GM19372 (cell line): ENCODE measurements around the gene CAPZB.
"Not testable (repeated sequence)": the region's sequence is repeated elsewhere in the genome, so short reads cannot be mapped to it uniquely, and the experiment has no call there.

ENCODE experiments used
- ATAC-seq: cut with Tn5 transposase; IDR thresholded peaks from one replicate; pipeline ENCODE4 v1.9.1; 2021; ENCODE audit warnings: mild to moderate bottlenecking, low read depth, moderate library complexity; ENCODE audit not compliant: unreplicated experiment

Gene CAPZB

DNA sequence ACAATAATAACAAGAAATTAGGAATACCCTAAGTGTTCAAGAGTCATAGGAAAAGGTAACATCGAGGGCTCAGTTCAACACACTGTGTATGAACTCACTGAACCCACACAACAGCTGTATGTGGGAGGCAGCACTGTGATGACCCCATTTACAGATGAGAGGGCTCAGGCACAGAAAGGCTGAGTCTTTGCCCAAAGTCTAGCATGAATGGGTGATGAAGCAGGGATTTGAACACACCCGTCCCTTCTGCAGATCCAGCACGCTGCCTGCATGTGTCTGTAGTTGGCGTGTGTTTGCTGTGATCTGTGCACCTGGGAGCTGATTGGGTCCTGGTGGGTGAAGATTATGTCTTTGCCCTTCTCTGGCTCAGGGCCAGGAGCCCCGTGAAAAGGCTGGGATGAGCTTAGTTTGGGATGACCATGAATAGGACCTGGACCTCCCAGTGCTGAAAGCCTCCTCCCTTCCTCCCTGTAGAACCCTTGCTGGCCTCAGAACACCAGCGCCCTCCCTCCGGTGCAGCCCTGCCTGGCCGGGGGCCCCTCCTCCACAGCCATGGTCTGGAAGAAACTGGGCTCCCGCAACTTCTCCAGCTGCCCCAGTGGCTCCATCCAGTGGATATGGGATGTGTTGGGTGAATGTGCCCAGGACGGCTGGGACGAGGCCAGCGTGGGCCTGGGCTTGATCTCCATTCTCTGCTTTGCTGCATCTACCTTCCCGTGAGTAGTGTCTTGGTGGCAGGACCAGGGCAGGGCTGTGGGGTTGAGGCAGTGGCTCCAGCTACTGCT lies 168.0 kb downstream of the CAPZB start:
- ATAC-seq, result no peak

DNA sequence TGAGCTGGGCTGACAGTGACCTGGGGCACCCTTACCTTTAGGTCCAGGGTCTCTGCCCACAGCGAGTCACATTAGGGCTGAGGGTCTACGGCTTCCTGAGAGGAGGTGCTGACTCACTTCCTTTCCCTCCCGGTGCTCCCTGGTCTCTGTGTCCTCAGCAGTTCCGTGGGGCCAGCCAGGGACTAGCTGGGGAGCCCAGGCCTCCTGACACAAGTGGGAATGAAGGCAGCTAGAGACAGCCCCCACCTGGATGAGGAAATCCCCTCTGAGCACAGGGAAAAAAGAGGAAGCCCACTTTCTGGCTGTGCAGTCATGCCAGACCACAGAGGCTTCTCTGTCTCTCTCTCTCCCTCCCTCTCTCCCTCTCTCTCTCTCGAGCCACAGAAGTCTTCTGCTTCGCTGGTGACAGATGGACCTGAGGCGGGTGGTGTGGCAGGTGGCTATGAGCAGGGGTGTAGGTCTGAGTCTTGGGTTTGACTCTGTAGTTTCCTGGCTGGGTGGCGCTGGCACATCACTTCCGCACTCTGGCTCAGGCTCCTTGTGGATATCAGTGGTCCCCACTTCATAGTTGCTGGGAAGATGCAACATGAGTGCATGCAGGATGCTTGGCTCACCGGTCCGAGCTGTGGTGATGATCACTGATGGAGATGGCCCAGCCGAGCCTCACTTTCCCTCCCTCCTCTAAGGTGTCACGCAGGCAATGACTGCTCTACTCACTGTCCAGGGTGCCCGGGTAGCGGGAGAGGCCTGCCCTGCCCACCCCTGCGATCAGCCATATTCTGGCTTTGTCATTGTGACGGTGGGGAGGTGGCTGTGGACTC lies 169.8 kb downstream of the CAPZB start:
- no peak for ATAC-seq

DNA sequence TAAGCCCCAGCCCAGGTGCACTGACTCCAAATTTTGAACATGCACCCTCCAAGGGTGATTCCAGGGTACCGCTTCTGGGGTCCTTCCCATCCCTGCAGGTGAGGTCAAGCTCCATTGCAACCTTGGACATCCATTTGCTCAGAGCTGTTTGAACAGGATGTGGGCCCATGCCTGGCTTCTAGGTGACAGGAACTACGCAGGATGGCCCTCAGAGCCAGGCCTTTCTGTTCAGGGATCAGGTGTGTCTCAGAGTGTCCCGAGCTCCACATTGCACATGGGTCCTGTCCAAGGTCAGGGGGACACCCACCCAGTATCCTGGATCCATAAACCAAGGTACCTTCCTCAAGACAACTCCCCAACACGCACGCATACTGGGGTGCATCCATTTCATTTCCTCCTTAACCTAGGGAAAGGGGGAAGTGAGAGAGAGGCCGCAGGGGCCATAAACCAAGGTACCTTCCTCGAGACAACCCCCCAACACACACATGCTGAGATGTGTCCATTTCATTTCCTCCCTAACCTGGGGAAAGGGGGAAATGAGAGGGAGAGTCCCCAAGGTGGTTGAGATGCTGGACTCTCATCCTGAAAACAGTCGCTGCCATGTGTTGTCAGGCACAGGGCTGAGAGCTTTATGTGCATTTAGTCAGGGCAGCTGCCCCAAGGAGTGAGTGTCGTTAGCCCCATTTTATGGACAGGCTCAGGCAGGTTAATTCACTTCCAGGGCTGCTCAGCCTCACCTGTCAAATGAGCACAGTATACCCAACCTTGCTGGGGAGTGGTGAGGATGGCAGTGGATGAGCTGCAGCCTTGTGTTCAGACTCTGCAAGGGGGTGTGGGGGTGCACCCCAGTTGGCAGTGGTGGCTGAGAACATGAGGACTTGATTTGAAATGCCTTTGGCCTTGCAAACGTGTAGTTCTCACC lies 171.1 kb downstream of the CAPZB start:
- no peak for ATAC-seq

DNA sequence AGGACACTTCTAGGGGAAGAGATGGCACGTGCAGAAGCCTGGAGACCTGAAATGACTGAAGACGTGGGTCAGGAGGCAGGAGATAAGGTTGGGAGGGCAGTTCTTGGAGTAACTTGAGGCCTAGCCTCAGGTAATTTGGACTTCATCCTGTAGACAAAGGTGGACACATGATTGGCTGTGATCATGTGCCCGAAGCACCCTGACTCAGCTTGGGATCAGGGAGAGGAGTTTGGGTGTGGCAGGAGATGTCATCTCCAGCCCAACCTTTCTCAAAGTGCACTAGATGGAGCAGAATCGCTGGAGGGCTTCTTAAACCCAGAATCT lies 171.7 kb downstream of the CAPZB start:
- no peak for ATAC-seq

DNA sequence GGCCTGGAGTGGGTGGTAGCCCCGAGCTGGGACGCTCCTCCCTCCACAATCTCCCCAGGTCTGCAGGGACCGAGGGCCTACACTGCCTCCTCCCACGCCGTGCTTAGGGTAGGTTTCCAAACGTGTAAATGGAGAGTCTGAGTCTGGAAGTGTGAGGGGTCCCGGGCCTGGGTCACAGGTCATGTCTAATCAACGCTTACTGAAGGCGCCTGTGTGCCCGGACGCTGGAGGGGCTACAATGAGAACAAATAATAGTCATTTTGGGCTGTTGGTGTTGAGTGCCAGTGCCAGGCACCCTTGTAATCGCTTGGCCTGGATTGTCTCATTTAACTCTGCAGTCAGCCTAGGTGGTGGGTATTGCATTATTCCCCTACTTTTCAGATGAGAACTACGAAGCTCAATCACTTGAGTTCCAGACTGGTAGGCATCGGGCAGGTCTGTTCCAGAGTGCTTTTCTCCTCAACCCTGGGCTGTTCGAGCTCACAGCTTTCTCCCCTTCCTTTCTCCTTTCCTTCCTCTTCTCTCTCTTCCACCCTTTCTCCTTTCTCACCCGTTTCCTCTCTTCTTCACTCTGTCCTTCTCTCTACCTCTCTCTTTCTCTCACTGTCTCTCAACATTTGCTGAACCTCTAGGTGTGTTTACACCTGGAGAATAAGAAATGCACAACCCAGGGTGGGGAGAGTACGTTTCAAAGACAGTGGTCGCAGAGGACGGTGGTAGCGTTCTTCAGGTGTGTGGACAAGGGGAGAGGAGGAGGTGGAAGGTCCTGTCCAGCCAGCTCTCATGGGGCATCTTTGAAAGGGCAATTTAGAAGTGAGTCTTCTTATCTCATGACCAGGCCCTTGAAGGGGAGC lies 172.3 kb downstream of the CAPZB start:
- no peak for ATAC-seq

DNA sequence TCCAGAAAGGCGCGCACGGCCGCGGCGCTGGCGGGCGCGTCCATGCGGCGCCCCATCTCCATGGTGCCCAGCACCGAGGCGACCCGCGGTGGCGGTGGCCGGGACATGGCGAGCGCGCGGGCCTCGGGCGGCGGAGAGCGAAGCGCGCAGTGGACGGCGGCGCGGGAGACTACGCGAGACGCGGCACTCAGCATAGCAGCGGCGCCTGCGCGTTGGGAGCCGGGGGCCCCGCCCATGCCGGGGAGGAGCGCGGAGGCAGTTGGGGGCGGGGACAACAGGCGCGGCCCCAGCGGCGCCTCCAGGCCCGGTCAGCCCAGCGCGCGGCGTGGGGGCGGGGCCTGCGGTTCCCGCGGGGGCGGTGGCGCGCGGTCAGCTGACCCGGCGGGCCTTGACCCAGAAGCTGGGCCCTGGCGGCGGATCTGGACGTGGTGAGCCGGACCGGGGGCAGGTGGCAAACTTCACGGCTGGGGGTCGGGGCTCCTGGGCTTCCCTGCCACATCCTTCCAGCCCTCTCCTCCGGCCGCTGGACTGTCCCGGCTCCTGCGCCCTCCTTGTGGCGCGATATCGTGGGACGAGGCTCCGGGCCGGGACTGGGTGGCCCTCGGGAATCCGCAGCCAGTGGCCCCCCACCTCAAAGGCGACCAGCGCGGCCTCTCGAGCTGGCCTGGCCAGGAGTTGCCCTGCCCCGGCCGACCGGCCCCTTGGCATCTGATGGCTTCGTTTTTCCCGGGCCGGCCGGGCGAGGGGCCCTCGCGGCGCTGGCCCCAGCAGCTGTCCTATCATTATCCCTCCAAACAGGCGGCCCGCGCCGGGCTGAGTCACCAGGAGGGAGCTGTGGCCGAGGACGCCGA lies 173.2 kb downstream of the CAPZB start, which contains the start of the genes AKR7A2 and SLC66A1:
AKR7A2 (minus strand) TSS at position 214 of the 851 bp plus-strand sequence; CDS start at position 194, 20 bp downstream.
SLC66A1 (plus strand) TSS at position 396 of the 851 bp plus-strand sequence. CDS start 5,352 bp downstream, outside the sequence.
- ATAC-seq, result peak; percentile 81

DNA sequence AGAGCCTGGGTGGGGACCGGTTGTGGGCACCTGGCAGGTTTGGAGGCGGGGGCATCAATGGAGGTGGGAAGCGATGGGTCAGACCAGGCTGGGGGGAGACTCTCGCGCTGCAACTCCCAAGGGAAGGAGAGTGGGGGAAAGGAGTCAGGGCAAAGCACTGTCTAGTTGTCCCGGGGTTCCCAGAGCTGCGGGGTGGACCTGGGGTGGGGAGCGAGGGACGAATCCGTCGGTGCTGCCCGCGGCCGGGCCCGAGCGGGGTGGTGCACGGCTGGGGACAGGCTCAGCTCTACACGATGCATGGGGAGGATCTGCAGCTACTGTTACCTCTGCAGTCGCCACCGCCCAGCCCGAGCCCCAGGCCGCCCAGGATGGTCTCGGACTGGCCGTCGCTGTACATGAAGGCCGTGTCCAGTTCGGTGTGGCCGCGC lies 173.8 kb downstream of the CAPZB start:
- no peak for ATAC-seq

DNA sequence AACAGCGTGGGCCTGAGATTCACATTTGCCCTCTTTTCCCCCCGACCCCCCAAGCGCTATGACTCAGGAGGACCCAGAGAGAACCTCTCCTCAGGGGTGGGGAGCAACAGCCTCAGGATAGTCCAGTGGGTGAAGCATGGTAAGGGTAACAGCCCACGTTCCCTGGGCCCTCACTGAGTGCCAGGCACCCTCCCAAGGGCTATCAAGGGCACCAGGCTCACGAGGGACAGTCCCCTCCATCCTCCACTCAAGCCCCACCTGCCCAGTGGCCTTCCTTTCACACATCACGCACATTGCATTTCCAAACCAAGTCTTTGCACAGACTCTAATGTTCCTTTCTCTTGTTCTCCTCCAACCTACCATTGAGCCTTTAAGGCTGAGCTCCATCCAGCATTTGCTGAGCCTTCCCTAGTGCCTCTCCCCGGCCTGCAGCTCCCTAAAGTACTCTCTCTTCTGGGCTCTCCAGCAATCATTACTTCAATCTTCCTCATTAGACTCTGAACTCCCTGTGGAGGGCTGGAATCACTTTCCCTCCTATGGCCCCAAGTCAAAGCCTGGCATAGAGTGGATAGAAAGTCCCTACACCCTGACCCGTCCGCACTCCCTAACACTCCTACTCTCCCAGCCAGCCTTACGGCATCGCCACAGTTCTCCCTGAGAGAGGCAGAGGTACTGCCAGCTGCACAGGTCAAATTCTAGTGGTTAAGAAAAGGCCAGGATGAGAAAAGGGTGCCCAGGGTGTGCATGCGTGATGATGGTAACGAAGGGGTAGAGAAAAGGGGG lies 174.4 kb downstream of the CAPZB start:
- no peak for ATAC-seq

DNA sequence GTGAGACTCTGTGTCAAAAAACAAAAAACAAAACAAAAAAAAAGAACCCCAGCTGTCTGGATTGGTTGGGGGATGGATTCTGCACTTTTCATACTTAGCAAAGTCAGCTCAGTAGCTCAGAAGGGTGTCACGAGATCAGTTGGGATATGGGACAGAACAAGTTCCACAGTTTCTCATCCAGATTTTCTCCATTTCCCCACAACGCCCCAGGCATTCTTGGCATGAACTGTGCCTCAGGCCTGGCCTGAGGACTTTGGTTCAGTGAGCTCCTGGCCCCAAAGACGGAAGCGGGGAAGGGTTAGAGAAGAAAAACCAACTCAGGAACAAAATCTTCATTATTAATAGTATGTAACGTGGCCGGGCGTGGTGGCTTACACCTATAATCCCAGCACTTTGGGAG lies 175.3 kb downstream of the CAPZB start:
- no peak for ATAC-seq

DNA sequence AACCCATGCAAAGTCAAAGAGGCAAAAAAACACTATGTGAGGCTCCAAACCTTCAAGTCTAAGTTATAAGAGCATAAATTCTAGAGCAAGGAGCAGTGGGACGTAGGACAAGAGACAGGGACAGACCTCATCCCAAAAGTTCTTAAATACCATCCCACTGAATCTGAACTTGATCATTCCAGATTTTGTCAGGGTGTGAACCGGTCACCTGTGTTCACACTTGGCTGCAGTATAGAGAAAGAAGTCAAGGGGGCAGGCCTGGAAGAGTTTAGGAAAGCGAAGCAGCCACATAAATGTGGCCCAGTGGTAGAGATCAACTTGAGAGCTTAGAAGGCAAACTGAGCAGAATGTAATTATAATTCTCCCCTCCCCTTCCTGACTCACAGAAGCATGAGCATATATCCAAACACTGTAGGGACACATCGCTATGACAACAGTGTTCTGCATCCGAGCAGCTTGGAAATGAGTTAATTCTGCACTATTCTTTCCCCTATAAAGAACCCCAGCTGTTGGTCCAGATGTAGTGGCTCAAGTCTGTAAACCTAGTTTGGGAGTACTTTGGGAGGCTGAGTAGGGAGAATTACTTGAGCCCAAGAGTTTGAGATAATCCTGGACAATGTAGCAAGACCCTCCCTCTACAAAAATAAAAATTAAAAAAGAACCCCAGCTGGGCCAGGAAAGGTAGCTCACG lies 176.1 kb downstream of the CAPZB start:
- ATAC-seq, result no peak

DNA sequence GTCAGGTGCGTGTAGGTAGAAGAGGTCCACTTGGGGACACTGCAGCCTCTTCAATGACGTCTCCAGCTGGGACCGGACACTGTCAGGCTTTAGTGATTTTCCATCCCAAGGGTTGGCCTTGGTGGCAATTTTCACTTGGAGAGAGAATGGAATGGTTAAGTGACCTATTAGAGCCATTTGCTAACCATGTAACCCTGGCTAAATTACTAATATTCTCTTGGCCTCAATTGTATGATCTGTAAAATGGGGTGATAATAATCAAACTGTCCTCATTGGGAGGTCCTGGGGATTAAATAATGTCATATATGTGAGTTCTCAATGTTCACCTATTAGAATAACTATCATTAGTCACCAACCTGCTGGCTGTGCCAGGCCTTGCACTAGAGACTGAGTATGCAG lies 176.8 kb downstream of the CAPZB start:
- no peak for ATAC-seq

DNA sequence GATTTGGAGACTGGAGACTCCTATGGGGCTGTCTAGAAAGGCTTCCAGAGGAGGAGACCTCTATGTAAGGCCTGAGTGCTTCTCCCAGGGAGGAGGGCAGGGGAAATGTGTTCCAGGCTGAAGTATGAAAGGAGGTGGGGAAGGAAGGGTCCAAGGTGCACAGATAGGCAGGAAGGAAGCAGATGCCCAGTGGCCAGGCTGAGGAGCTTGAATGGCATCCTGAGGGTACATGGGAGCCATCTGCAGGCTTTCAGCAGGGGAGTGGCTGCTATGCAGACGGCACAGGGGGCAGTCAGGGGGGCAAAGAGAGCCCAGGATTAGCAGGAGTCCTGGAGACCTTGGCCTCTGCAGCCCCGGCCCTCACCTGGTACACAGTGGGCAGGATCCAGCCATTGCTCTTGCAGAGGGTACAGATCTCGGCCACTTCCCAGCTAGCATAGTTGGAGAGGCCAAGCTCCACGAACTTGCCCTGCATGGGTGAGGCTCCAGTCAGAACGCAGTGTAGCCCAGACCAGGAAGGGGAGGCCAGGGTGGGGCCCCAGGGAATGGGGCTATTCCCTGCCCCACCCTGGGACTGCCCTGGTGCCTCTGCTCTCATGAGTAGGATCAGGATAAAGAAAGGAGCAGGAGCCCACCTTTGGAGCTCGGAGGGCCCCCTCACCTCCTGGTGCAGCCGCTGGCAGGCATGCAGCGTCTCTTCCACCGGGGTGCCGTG lies 177.4 kb downstream of the CAPZB start:
- ATAC-seq, result no peak

DNA sequence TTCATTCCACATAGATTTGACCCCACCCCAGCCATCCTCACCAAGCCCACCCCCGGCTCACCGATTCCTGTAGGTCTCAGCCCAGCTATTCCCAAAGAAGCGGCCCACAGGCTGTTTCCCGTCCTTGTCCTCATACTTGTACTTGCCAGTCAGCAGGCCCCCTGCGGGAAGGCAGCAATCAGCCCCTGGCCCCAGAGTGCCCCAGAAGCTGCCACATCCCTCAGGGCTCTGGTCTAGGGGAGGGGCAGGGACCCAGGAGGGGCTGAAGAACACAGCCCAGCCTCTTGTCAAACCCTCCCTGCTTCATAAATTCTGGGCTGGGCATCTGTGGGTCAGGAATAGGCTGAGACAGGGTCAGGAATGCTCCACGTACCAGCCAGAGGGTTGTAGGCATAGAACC lies 178.4 kb downstream of the CAPZB start:
- no peak for ATAC-seq

DNA sequence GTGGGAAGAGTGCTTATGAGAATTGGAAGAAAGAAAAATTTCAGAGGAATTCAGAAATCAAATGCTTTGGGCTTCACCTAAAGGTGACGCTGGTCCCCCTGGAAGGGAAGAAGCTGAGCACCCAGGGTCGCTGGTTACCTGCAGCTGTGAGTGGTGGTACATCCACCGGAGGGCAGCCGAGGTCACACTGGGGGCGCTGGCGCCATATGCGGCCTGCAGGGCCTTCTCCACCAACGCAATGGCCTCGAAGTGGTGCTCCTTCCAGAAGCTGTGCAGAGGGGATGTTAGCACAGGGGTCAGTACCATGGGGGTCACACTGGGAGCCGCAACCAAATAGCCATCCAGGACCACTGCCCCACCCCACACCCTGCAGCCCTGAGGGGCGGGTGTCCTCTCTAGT lies 179.5 kb downstream of the CAPZB start:
- no peak for ATAC-seq

DNA sequence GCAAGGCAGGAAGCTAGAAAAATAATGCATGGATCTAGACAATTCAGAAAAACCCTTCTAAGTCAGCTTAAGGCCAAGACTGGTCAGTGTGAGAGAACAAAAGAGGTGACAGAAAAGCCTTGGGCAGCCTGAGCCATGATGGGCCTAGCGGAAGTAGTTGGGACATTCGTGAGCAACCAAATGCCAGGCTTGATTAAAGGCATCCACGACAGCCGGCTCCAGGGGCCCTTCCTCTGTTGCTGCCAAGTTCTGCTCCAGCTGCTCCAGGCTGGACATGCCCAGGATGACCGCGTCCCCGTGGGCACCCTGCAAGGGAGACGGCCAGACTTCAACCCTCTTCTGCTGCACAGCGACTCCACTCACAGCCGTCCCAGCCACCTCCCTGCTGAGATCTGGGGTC lies 181.3 kb downstream of the CAPZB start:
- not testable (repeated sequence) for ATAC-seq

DNA sequence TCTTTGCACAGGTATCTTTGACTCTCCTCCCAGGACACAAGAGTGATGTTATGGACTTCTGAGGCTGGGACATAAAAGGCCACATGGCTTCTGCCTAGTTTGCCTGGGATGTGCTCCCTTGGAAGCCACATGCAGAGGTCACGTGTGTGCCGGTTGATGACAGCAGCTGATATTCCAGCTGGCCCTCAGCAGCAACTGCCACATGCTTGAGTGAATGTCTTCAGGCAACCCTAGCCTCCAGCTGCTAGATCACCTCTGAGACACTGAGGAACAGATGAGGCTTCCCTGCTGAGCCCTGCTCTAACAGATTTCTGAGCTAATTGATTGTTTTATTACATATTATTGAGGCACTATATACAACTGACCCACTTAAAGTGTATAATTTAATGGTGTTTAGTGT lies 185.1 kb downstream of the CAPZB start:
- no peak for ATAC-seq

DNA sequence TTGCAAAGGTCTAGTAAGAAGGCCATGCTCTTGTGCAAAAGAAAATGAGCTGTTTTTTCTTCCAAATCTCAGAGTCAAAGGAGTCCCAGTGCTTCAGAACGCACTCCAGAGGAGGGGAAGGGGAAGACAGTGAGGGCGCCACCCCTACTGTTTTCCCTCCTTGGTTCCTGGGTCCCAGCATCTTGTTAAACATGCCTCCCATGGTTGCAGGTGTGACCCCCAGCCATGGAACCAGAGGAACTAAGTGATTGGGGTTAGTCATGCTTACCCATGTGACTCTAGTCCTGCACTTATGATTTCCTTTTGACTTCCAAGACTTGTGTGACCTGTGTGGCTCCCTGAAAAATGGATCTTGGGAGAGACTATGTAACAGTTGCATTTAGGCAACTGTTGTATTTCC lies 190.7 kb downstream of the CAPZB start:
- no peak for ATAC-seq
